NT2/D1 (cell line): ENCODE measurements around the gene RPAP2.

Source experiments
- SUZ12 ChIP-seq: IDR thresholded peaks from 2 replicates; pipeline ENCODE4 v1.6.1; 2011; ENCODE audit not compliant: insufficient read length, insufficient read depth; ENCODE audit errors: extremely low read depth
- YY1 ChIP-seq: IDR thresholded peaks from 2 replicates; pipeline ENCODE4 v1.6.1; 2011; ENCODE audit not compliant: insufficient read length, insufficient read depth
- ZNF274 ChIP-seq: IDR thresholded peaks from 2 replicates; pipeline ENCODE4 v1.6.1; 2011; ENCODE audit warnings: mild to moderate bottlenecking, low read depth, low read length

DNA sequence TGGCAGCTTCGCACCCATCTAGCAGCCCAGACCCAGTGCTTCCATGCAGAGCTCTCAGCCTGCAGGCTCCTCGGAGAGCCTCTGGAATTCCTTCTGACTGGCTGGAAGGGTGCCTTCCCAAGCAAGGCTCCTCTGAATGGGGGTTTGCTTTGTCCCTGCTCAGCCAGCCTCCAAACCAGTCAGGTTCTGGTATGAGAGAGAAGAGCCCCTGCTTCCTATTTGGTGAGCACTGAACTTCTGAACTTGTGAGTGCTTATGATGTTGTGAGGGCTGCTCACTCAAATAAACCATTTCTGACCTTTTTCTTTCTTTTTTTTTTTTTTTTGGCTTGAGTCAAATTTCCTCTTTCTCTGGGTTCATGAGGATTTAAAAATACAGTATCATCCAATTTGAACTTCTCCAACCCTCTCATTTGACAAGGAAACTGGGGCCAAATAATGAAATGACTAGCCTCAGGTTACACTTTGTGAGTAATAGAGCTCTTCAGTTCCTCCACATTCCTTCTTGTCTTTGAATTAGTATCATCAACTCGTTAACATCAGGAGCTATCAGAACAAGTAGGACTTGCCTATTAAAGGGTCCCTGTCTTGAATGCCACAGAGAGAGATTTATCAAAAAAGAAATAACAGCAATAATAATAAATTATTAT, 148.3 kb downstream of the RPAP2 start:
- no peak for TF ChIP-seq SUZ12
- TF ChIP-seq ZNF274 = no peak
- TF ChIP-seq YY1 = no peak
